Activated CD8-positive, alpha-beta memory T cell treated with anti-CD3 and anti-CD28 coated beads for 1 hour (primary cell): ENCODE measurements around the gene OR51B2.
"Not testable (repeated sequence)": the region's sequence is repeated elsewhere in the genome, so short reads cannot be mapped to it uniquely, and the experiment has no call there.

Experiments used
- DNase-seq, 2 donors: peaks; one replicate each; pipeline ENCODE4 v3.0.0-alpha.2; 2020; ENCODE audit warnings: low read depth in 1 of 2; ENCODE audit errors: extremely low read depth in 1 of 2

The OR51B2 gene

DNA sequence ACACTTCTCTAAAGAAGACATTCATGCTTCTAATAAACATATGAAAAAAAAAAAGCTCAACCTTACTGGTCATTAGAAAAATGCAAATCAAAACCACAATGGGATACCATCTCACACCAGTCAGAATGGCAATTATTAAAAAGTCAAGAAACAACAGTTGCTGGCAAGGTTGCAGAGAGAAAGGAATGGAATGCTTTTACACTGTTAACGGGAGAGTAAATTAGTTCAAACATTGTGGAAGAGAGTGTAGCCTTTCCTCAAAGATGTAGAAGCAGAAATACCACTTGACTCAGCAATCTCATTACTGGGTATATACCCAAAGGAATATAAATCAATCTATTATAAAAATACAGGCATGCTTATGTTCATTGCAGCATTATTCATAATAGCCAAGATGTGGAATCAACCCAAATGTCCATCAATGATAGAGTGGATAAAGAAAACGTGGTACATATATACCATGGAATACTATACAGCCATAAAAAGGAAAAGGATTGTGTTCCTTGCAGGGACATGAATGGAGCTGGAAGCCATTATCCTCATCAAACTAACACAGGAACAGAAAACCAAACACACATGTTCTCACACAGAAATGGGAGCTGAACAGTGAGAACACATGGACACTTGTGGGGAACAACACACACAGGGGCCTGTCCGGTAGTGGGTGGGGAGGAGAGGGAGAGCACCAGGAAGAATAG lies 10.6 kb downstream of the OR51B2 start:
- DNase-seq: not testable (repeated sequence)

DNA sequence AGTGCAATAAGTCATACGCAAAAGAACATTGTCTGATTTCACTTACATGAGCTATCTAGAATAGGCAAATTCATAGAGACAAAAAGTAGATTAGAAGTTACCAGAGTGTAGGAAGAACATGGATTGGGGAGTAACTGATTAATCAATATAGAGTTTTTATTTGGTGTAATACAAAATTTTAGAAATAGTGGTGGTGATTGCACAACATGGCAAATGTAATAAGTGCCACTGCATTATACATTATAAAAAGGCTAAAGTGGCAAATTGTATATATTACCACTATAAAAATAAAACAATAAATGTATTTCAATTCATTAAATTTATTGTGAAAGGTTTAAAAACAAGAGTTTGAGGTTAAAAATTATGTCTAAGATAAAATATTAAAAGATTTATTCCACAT lies 13.7 kb downstream of the OR51B2 start:
- DNase-seq: no peak

DNA sequence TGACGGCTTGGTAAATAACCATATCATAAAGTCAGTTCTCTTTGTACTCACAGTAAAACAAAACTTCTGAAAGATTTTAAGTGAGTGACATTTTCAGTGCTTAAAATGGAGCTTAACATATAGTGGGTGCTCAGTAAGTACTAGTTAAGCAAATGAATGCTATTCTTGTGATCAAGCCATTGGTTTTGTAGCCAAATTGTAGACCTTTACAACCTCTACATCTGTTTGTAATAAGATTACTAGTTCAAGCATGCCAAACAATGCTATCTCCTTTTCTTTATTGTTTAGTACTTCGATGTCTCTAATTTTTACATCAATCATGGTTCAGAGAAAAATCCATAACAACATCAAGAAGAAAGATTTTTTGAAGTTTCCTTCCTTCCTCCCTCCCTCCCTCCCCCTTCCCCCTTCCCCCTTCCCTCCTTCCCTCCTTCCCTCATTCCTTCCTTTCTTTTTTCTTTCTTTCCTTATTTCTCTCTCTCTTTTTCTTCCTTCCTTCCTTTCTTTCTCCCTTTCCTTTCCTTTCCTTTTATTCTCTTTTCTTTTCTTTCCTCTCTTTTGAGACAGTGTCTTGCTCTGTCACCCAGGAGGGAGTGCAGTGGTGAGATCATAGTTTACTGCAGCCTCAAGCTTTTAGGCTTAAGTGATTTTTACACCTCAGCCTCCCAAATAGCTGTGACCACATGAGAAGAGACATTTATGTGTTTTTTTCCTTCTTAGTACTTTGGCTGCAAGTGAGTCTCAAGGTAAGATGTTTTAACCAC lies 16.7 kb downstream of the OR51B2 start:
- DNase-seq: no peak

DNA sequence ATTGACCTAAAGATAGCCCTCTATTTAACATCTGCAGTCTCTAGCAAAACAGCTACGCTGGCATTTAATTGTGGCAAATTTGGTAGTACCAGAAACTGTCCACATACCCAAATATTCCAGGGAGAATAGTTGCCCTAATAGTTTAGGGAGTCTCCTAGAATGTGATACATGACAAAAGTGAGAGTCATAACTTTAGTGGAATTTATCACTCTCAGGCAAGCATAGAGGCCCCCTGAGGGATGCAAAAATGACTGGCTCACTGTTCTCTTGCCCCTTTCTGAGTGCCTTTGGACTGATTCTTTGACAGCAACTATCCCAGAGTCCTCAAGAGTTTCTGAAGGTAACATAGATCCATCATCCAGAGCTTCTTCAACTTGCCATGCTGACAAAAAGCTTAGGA lies 20.1 kb downstream of the OR51B2 start:
- DNase-seq: no peak

DNA sequence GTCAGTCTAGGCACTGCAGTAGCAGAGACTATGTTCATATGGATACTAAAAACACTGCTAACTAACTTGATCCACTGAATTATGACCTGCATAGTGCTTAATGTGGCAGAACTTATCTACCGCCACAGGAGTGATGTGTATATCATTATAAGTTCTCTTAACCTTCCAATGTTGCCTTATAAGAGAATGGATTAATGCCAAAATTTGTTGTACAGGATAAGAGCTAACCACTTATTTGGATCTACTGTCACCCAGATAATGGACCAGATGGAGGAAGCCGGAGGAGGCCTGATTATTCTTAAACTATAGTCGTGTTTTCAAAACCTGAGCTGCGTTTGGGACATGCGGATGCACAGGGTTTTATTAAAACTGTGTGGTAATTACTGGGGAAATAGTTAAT lies 20.5 kb downstream of the OR51B2 start:
- DNase-seq: no peak

DNA sequence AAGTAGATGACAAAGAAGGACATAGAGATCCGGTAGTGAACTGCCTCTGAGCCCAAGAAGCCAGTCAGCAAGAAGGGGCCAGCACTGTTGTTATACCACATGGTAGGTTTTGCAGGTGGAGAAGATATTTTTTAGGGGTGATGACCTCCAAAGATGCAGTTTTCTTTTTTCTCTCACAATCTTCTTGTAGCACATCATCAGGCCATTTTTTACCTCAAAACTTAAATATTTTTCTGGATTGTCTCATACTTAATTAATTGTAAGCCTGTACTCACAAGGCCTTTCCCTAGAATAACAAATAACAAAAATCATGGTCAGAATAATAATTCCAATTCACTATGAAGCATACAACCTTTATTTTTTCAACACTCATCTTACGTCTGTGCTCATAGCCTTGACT lies 22.3 kb downstream of the OR51B2 start, which contains the start of gene OR51B4:
Gene OR51B4 (minus strand): TSS at position 101 of the 400 bp plus-strand sequence. CDS start 0 bp downstream, at position 101.
- no peak for DNase-seq

DNA sequence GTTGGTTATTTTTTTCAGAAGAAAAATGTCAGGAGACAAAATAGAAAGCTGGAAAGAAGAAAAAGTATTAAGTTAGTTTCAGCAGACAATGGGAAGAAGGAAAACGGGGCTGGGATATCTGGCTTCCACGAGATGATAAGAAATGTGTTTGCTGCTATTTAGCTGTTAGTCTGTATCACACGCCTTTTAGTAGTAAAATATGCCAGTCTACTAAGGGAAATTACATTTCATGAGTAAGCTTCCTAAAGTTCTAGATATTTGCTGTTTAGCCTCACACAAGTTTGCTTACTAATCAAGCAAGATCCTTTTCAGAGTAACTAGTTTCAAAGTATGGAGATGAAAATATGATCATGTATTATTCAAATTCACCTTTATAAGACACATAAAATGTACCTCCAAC lies 23.8 kb downstream of the OR51B2 start:
- no peak for DNase-seq

DNA sequence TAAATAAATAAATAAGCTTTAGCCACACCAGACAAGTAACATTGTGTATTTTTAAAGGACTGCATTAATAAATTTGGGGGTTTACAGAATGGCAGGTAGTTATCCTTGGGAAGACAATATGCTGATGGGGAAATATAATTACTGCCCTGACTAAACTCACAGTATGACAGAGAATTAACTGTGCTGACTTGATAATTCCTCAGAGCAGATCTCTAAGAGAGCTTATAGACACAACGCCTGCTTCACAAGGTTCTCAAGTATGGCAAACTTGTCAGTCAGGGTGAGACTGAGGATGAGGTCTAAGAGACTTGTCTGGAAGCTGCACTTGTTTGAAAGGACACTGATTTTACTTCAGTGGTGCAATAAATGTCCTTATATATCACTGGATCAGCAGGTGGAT lies 25.6 kb downstream of the OR51B2 start:
- no peak for DNase-seq

DNA sequence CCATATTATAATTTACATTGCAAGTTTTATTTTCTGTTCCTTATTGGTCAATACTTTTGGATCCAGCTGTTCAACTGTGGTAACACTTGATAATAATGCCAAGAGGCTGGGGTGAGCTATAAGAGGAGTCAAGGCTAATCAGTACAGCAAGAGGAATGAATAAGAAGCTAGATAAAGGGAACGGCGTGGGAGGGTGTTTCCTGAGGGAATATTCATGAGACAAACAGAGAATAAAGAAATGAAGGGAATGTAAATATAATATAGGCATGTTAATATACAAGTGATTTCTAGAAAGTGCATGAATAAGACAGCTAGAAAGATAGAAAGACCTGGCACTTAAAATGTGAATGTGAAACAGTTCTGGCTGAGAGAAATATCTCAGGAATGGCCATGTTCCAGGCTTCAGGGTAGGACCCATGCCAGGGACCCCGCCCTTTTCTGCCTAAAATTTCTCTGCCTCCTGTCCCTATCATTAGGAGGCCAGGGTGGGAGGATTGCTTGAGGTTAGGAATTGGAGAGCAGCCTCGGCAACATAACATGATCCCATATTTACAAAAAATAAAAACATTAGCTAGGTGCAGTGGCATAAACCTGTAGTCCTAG lies 26.3 kb downstream of the OR51B2 start:
- DNase-seq: no peak

DNA sequence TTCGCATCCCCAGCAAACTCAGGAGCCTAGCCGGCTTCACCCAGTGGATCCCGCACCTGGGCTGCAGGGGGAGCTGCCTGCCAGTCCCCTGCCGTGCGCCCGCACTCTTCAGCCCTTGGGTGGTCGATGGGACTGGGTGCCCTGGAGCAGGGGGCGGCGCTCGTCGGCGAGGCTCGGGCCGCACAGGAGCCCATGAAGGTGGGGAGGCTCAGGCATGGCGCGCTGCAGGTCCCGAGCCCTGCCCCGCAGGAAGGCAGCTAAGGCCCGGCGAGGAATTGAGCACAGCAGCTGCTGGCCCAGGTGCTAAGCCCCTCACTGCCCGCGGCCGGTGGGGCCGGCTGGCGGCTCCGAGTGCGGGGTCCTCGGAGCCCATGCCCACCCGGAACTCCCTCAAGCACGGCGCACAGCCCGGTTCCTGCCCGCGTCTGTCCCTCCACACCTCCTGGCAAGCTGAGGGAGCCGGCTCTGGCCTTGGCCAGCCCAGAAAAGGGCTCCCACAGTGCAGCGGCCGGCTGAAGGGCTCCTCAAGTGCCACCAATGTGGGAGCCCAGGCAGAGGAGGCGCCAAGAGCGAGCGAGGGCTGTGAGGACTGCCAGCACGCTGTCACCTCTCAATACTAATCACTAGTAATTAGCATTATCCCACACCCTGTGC lies 29.6 kb downstream of the OR51B2 start:
- not testable (repeated sequence) for DNase-seq

DNA sequence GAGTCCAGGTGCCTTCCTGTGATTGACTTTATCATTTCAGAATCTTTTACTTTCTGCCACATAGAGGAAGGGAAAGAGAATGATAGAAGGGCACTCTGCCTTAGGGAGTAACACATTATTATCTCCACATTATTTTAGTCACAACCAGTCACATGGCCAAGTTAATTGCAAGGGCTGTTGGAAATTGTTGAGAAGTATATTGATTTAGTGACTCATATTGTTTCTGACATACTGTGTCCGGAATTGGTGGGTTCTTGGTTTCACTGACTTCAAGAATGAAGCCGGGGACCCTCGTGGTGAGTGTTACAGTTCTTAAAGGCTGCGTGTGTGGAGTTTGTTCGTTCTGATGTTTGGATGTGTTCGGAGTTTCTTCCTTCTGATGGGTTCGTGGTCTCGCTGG lies 31.1 kb downstream of the OR51B2 start:
- DNase-seq: no peak

DNA sequence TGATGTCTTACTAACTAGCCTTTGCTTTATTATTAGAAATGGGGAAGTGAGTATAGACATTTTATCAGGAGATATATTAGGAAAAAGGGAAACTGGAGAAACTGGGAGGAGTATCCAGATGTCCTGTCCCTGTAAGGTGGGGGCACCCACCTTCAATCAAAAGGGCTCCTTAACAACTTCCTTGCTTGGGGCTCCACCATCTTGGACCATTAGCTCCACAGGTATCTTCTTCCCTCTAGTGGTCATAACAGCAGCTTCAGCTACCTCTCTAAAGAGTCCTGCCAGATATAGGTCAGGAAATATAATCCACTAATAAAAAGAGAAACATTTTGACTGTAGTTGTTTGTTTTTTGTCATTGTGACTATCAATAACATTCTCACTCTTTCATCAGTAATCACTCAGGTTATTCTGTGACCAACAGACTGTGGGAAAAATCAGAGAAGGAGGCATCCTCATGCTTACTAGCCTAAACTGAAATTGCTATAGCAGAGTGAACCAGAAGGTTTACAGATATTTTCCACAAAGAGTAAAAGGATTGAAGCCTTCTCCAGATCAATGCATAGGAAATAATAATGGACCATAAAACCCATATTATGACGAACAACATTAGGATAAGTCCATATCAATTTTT lies 32.8 kb downstream of the OR51B2 start:
- DNase-seq: no peak

DNA sequence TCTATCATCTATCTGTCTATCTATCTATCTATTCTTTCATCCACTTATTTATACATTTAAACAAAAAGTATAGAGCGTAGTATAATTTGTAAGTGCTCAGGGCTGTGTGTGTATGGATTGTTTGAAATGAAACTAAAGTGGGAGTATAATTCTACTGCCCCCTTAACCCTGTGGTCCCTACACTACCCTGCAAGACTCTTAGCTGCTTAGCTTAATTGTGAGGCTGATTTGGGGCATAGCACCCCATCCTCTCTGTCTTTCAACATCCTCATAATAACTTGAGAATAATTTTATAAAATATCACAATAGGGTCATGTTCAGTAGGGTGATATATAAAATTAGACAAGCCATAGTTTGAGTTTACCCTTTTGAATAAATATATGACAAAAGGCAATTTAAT lies 34.0 kb downstream of the OR51B2 start:
- DNase-seq: no peak

DNA sequence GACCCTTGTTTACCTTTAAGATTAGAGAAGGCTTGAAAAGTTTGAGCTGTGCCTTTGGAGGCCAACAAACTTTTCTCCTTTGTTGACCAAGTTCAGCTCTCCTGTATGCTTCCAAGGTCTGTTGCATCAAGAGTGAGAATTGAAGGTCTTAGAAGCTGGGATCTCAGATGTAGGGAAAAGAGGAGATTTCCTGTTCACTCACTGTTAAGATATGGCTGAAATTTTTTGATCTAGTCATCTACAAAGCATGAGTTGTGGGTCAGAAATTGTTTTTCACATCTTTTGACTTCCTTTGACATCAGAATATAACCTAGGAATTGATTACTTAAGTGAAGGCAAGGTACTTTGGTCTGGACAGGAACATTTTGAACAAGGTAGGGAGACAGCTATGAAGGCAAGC lies 34.4 kb downstream of the OR51B2 start:
- DNase-seq: no peak

DNA sequence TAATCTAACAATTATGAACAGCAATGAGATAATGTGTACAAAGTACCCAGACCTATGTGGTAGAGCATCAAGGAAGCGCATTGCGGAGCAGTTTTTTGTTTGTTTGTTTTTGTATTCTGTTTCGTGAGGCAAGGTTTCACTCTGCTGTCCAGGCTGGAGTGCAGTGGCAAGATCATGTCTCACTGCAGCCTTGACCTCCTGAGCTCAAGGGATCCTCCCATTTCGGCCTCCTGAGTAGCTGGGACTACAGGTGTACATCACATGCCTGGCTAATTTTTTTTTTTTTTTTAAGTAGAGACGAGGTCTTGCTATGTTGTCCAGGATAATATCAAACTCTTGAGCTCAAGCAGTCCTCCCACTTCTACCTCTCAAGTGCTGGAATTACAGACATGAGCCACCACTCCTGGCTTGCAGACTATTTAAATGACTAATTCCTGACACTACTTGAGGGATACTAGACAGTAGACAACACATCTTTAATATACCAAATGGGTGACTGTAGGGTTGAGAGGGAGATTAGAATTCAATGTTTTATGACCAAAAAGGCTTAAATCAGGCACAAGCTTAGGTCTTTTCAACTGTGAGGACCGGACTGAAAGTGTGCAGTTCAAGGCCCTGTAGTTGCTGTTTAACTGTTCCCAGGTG lies 35.1 kb downstream of the OR51B2 start:
- DNase-seq: no peak

DNA sequence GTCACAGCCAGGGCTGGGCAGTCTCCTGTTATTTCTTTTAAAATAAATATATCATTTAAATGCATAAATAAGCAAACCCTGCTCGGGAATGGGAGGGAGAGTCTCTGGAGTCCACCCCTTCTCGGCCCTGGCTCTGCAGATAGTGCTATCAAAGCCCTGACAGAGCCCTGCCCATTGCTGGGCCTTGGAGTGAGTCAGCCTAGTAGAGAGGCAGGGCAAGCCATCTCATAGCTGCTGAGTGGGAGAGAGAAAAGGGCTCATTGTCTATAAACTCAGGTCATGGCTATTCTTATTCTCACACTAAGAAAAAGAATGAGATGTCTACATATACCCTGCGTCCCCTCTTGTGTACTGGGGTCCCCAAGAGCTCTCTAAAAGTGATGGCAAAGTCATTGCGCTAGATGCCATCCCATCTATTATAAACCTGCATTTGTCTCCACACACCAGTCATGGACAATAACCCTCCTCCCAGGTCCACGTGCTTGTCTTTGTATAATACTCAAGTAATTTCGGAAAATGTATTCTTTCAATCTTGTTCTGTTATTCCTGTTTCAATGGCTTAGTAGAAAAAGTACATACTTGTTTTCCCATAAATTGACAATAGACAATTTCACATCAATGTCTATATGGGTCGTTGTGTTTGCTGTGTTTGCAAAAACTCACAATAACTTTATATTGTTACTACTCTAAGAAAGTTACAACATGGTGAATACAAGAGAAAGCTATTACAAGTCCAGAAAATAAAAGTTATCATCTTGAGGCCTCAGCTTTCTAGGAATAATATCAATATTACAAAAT lies 35.8 kb downstream of the OR51B2 start:
- DNase-seq: no peak

DNA sequence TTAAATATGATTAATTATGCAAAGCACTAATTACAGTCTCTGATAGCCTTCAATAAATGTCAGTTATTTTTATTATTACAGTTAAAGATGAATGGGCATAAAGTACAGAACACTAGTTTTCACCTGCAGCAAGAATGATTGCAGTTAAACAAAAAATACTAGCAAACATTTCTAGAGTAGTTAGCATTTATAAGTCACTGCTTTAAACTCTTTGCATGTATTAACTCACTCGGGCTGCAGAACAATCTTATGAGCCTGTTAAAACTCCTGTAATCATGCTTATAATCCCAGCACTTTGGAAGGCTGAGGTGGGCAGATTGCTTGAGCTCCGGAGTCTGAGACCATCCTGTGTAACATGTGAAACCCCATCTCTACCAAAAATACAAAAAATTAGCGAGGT lies 37.2 kb downstream of the OR51B2 start:
- DNase-seq: no peak

DNA sequence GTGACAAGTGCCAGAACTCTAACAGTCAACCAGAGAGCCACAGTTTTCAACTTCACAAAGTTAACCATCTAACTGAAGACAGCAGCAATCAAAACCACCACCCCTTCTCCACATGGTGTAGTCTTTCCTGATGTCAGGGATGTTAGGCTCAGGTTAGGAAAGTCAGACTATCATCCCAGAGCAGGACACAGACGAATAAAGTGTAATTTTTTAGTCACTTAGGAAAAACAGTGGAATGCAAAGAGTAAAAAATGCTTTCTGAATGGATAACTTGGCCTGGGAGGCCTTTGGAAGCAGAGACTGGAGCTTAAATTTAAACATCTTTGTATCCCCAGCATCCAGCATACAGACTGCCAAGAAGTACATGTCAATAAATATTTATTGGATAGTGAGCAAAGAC lies 37.7 kb downstream of the OR51B2 start:
- DNase-seq: no peak

DNA sequence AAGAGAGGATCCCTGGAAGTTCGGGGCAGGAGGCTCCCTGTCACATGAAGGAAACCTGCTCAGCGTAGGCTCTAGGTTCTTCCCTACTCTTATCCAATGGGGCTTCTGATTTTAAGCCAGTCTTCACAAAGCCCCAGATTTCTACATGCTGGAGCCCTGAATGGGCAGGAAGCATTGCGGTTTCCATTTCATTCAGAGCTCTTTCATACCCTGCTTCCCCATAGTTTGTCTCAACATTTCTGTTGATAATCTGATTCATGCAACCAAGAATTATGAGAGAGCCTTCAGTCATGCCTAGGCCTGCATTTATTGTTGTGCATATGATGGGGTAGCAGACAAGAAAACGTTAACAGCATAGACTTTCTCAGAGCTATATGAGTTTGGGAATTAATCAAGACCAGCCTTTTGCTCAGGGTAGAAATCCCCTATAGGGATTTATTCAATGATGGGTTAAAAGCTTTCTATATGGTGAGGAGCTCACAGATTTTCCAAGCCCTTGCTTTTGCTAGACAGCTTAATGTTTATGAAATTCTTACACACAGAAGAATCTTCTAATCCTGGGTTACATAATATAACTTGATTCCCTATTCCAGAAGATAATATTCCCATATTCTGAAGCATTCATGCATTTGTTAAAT lies 38.3 kb downstream of the OR51B2 start:
- no peak for DNase-seq
